ENCODE data around the gene TGFBR3.

- TF ChIP-seq EZH2phosphoT487 (IDR thresholded peaks at IDR 0.05; ENCODE audit: low read depth): no peak
- no peak for TF ChIP-seq CTCF (IDR thresholded peaks at IDR 0.05; ENCODE audit: low read depth, low read length)
These were observed 9.9 kb downstream of the TGFBR3 start for GRCh38 chr1:91876040-91876470.

Data from OCI-LY3 (cell line).